Rectal smooth muscle tissue (tissue), 1 donor: ENCODE data around the gene GSTA2.
"Not testable (repeated sequence)": the region's sequence is repeated elsewhere in the genome, so short reads cannot be mapped to it uniquely, and the experiment has no call there.

ENCODE experiments used
- H3K27ac ChIP-seq: one replicate; pipeline ENCODE4 v1.7.0; 2013; ENCODE audit warnings: low read depth, low read length, inconsistent platforms
- H3K27me3 ChIP-seq: one replicate; pipeline ENCODE4 v1.7.0; 2013; ENCODE audit warnings: low read length; ENCODE audit not compliant: control insufficient read depth, insufficient read depth
- H3K36me3 ChIP-seq: one replicate; pipeline ENCODE4 v1.7.0; 2013; ENCODE audit warnings: low read length; ENCODE audit not compliant: control insufficient read depth, insufficient read depth
- H3K4me1 ChIP-seq: one replicate; pipeline ENCODE4 v1.7.0; 2013; ENCODE audit warnings: low read length; ENCODE audit not compliant: control insufficient read depth, insufficient read depth
- H3K4me3 ChIP-seq: one replicate; pipeline ENCODE4 v1.7.0; 2013; ENCODE audit warnings: low read length
- H3K9ac ChIP-seq: one replicate; pipeline ENCODE4 v1.7.0; 2013; ENCODE audit warnings: low read length

GSTA2 gene

DNA sequence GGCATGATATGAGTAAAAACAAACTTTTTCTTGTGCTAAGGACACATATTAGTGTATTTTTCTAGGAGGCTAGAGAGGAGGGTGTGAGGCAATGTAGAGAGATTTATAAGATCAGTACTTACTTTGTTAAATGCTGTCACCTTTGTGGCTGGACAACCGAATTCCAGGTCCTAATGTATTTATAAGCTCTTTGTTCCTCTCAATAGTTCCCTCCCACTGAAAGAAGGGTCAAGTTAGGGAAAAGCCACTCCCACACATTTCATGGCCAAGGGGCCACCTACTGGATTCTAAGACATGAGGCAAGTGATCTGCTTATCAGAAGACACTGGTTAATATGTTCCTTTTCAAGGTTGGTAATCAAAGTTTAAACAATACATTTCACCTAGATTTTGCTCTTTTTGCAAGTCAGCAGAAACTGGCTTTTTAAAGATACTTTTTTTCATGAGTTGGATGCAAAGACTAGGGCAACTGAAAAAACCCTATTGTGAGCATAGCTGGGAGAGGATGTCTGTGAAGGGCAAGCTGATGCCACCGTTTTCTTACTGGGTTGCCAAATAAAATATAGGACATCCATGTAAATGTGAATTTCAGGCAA lies at the start of gene GSTA2:
Gene GSTA2, minus strand, starts transcription at position 154 of the 595 bp plus-strand sequence. CDS start 5,528 bp downstream, outside the sequence.
- H3K9ac ChIP-seq, H3K27ac ChIP-seq, H3K36me3 ChIP-seq, H3K27me3 ChIP-seq, H3K4me1 ChIP-seq, H3K4me3 ChIP-seq: not testable (repeated sequence)

- H3K36me3 ChIP-seq, H3K27me3 ChIP-seq: not testable (repeated sequence)
Measured at GRCh38 chr6:52809777-52810176, 46.5 kb upstream of the GSTA2 start.

DNA sequence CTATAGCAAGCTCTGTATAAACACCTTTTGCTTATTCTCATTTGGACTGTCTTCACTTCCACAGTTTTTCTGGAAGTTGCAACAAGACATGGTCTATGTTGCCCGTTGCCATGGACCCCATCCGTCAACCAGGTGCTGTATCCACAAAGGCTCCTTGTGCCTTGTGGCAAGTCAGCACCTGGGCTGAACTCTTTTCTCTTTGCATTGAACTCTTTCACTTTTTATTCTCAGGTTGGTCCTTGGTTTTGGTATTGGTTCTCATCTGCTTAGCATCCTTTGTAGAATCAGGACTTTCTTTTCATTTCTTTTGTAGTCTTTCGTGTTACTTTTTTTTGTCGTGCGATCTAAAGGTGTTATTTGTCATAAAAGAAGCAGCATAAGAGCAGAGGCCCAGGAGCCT lies 45.4 kb upstream of the GSTA2 start:
- Histone ChIP-seq H3K4me3 (no peak overlapping the region), H3K27me3 (no peaks in the 10 kb centered on the region), H3K4me1 (no peaks in the 10 kb centered on the region), H3K27ac (no peak overlapping the region), H3K9ac (no peak overlapping the region), H3K36me3 (no peaks in the 10 kb centered on the region)

More at GRCh38 chr6:52809777-52810176, 46.5 kb upstream of the GSTA2 start:
- H3K27ac ChIP-seq, H3K4me1 ChIP-seq, H3K4me3 ChIP-seq, H3K9ac ChIP-seq: not testable (repeated sequence)

DNA sequence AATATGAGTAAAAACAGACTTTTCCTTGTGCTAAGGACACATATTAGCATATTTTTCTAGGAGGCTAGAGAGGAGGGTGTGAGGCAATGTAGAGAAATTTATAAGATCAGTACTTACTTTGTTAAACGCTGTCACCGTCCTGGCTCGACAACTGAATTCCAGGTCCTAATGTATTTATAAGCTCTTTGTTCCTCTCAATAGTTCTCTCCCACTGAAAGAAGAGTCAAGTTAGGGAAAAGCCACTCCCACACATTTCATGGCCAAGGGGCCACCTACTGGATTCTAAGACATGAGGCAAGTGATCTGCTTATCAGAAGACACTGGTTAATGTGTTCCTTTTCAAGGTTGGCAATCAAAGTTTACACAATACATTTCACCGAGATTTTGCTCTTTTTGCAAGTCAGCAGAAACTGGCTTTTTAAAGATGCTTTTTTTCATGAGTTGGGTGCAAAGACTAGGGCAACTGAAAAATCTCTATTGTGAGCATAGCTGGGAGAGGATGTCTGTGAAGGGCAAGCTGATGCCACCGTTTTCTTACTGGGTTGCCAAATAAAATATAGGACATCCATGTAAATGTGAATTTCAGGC lies 40.5 kb upstream of the GSTA2 start, which contains the start of gene GSTA1:
Gene GSTA1, minus strand, starts transcription at position 149 of the 588 bp plus-strand sequence. CDS start 4,549 bp downstream, outside the sequence.
- H3K27me3 ChIP-seq, H3K9ac ChIP-seq, H3K4me1 ChIP-seq, H3K4me3 ChIP-seq, H3K36me3 ChIP-seq, H3K27ac ChIP-seq: not testable (repeated sequence)

DNA sequence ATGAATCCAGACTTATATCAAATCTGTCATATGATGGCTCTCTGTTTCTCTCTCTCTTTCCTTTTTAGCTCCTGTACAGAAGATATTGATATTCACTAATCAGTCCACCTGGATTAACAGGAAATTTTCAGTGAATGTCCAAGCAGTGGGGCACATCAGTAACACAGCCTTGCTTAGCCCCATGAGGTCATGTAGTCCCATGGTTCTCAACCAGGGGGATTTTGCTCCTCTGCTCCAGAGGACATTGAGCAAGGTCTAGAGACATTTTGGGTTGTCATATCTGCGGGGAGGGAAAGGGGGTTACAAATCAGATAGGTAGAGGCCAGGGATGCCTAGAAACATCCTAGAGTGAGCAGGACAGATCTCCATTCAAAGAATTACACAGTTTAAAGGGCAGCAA lies 39.5 kb upstream of the GSTA2 start:
- Histone ChIP-seq H3K4me3 (no peak overlapping the region), H3K36me3 (no peaks in the 10 kb centered on the region), H3K27ac (no peak overlapping the region), H3K9ac (no peak overlapping the region), H3K27me3 (no peaks in the 10 kb centered on the region), H3K4me1 (no peaks in the 10 kb centered on the region)

DNA sequence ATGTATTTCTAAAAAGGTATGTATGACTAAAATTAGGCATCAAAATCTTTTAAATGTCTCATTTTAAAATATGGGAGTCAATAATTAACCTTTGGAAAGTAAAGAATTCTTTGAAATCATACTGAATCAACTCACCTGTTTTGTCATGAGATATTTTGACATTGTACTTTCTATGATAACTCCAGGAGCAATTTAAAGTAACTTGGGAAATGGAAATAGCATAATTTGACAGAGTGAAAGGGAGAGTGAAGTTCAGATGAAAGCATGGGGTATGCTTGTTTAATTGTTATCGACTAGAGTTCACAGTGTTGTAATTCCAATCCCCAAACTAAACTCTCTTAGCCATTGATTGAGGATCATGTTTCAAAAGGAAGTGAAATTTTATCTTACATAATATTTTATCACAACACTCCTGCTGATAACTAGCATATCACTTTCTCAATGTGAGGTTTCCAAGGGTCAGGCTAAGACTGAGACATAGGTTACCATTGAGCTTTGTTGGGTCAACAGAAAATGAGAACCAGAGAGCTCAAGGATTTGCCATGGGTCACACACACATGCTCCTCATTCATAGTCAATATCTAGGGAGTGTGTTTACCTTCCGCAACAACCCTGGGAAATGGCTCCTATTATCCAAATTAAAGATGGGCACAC lies 38.0 kb upstream of the GSTA2 start:
- Histone ChIP-seq H3K4me3 (no peak overlapping the region), H3K27me3 (no peaks in the 10 kb centered on the region), H3K4me1 (no peaks in the 10 kb centered on the region), H3K36me3 (no peaks in the 10 kb centered on the region), H3K9ac (no peak overlapping the region), H3K27ac (no peak overlapping the region)

DNA sequence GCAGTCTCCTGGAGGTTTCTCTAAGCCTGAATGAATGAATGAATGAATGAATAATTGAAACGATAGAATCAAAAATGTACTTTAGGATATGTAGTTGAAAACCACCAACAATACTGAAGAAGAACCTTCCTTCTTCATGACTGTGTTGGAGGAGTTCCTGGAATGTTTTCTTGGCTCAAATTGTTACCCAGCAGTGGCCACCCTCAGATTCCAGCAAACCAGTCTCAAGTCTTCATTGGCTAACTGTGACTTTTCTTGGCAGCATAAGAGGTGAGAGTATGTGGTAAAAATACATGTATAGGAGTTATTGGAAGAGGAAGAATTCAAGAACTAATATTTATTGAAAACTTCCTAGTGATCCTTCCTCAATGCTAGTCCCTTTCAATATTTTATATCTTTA lies 36.0 kb upstream of the GSTA2 start:
- not testable (repeated sequence) for H3K27me3 ChIP-seq, H3K27ac ChIP-seq, H3K4me1 ChIP-seq, H3K36me3 ChIP-seq, H3K9ac ChIP-seq, H3K4me3 ChIP-seq

GRCh38 chr6:52794366-52794765 lies 31.1 kb upstream of the GSTA2 start:
- H3K27ac ChIP-seq, H3K27me3 ChIP-seq, H3K4me3 ChIP-seq, H3K4me1 ChIP-seq, H3K9ac ChIP-seq, H3K36me3 ChIP-seq: not testable (repeated sequence)

- Histone ChIP-seq H3K27me3 (no peaks in the 10 kb centered on the region), H3K36me3 (no peaks in the 10 kb centered on the region), H3K4me3 (no peak overlapping the region), H3K4me1 (no peaks in the 10 kb centered on the region), H3K9ac (no peak overlapping the region), H3K27ac (no peak overlapping the region)
Measured at GRCh38 chr6:52790861-52791260, 27.6 kb upstream of the GSTA2 start.

DNA sequence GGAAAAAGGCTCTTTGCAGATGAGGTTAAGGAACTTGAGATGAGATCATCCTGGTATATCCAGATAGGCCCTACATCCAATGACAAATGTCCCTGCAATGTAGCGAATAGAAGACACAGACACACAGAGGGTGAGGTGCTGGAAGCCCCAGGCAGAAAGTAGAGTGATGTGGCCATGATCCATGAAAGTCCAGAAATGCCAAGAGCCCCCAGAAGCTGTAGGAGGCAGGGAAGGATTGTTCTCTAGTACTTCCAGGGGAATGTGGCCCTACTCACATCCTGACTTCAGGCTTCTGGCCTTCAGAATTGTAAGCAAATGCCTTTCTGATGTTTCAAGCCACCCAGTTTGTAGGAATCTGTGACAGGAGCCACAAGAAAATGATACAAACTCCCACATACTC lies 26.4 kb upstream of the GSTA2 start:
- H3K27ac ChIP-seq, H3K27me3 ChIP-seq: not testable (repeated sequence)

GRCh38 chr6:52788478-52788877 lies 25.2 kb upstream of the GSTA2 start:
- no peaks in the 10 kb centered on the region for H3K36me3 ChIP-seq
- H3K4me1 ChIP-seq: no peaks in the 10 kb centered on the region
- H3K27ac ChIP-seq: no peak overlapping the region
- H3K27me3 ChIP-seq: no peaks in the 10 kb centered on the region
- H3K9ac ChIP-seq: no peak overlapping the region
- H3K4me3 ChIP-seq: no peak overlapping the region

More for the DNA sequence above, 26.4 kb upstream of the GSTA2 start:
- not testable (repeated sequence) for H3K4me3 ChIP-seq, H3K9ac ChIP-seq, H3K4me1 ChIP-seq, H3K36me3 ChIP-seq

DNA sequence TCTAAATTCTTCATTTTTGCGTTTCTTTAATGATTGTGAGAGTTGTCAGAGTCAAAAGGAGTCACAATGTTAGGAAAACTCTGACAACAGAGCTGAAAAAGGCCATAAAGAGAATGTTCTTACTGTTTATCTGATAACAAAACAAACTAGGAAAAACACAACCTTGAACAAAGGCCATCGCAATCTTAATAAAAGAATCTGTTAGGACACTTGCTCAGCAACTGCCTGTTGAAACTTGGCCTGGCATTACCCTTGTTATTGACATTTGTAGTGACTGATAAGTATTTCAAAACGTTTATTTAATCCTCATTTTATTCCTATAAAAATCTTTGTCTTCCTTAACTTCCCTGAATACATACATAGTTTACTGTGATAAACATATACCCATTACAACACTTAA lies 24.6 kb upstream of the GSTA2 start:
- Histone ChIP-seq H3K27me3 (no peaks in the 10 kb centered on the region), H3K36me3 (no peaks in the 10 kb centered on the region), H3K27ac (no peak overlapping the region), H3K9ac (no peak overlapping the region), H3K4me3 (no peak overlapping the region), H3K4me1 (no peaks in the 10 kb centered on the region)
